ENCODE results near the gene MALSU1. TPM values are rescaled to one million over a fixed set of nuclear protein-coding genes. Genes with fewer than 3 reads are reported as not detected.
A peak's percentile ranks its signal among the peaks of the same experiment; 100 is the strongest.

MALSU1 gene
- total and polyA plus RNA-seq, 2 of the 13 experiments (the other 11 are each of a cell fraction or from before 2014, with no cell fraction given), result 72.0 to 141 TPM

- peak; percentile 59; the same call in 1 of the 2 replicates for TF ChIP-seq CBFB (CRISPR knock-in tag; IDR thresholded peaks at IDR 0.05)
- TF ChIP-seq SMARCE1 (IDR thresholded peaks at IDR 0.05; ENCODE audit: borderline replicate concordance), result no peak
- TF ChIP-seq CBX2 (IDR thresholded peaks at IDR 0.05; ENCODE audit: low read depth, low read length), result no peak
- 0 out of 2 replicates have a peak, but pooled peaks have one; percentile 44 for TF ChIP-seq CBX2 (CRISPR knock-in tag; IDR thresholded peaks at IDR 0.05; ENCODE audit: low read depth)
- peak; percentile 88 for TF ChIP-seq ELF1 (CRISPR knock-in tag; IDR thresholded peaks at IDR 0.05)
- TF ChIP-seq MEF2D (CRISPR knock-in tag; IDR thresholded peaks at IDR 0.05), result peak; percentile 41; the same call in 1 of the 2 replicates
- no peak for TF ChIP-seq NR3C1 (CRISPR knock-in tag; IDR thresholded peaks at IDR 0.05)
- TF ChIP-seq, protein P1, sequence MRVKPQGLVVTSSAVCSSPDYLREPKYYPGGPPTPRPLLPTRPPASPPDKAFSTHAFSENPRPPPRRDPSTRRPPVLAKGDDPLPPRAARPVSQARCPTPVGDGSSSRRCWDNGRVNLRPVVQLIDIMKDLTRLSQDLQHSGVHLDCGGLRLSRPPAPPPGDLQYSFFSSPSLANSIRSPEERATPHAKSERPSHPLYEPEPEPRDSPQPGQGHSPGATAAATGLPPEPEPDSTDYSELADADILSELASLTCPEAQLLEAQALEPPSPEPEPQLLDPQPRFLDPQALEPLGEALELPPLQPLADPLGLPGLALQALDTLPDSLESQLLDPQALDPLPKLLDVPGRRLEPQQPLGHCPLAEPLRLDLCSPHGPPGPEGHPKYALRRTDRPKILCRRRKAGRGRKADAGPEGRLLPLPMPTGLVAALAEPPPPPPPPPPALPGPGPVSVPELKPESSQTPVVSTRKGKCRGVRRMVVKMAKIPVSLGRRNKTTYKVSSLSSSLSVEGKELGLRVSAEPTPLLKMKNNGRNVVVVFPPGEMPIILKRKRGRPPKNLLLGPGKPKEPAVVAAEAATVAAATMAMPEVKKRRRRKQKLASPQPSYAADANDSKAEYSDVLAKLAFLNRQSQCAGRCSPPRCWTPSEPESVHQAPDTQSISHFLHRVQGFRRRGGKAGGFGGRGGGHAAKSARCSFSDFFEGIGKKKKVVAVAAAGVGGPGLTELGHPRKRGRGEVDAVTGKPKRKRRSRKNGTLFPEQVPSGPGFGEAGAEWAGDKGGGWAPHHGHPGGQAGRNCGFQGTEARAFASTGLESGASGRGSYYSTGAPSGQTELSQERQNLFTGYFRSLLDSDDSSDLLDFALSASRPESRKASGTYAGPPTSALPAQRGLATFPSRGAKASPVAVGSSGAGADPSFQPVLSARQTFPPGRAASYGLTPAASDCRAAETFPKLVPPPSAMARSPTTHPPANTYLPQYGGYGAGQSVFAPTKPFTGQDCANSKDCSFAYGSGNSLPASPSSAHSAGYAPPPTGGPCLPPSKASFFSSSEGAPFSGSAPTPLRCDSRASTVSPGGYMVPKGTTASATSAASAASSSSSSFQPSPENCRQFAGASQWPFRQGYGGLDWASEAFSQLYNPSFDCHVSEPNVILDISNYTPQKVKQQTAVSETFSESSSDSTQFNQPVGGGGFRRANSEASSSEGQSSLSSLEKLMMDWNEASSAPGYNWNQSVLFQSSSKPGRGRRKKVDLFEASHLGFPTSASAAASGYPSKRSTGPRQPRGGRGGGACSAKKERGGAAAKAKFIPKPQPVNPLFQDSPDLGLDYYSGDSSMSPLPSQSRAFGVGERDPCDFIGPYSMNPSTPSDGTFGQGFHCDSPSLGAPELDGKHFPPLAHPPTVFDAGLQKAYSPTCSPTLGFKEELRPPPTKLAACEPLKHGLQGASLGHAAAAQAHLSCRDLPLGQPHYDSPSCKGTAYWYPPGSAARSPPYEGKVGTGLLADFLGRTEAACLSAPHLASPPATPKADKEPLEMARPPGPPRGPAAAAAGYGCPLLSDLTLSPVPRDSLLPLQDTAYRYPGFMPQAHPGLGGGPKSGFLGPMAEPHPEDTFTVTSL (CRISPR knock-in tag; IDR thresholded peaks at IDR 0.05; ENCODE audit: borderline replicate concordance), result no peak
- TF ChIP-seq ARNTL (CRISPR knock-in tag; IDR thresholded peaks at IDR 0.05), result peak; percentile 25; the same call in 1 of the 2 replicates
- no peak for TF ChIP-seq HNF1A (IDR thresholded peaks at IDR 0.05; ENCODE audit: low read depth)
- peak; percentile 66; the same call in 1 of the 2 replicates for TF ChIP-seq HNF1A (CRISPR knock-in tag; IDR thresholded peaks at IDR 0.05; ENCODE audit: borderline replicate concordance)
- peak; percentile 85 for TF ChIP-seq ELF3 (CRISPR knock-in tag; IDR thresholded peaks at IDR 0.05)
- no peak for TF ChIP-seq SYNCRIP (IDR thresholded peaks at IDR 0.05; ENCODE audit: insufficient read depth, low read depth, low read length)
- TF ChIP-seq, protein P2, sequence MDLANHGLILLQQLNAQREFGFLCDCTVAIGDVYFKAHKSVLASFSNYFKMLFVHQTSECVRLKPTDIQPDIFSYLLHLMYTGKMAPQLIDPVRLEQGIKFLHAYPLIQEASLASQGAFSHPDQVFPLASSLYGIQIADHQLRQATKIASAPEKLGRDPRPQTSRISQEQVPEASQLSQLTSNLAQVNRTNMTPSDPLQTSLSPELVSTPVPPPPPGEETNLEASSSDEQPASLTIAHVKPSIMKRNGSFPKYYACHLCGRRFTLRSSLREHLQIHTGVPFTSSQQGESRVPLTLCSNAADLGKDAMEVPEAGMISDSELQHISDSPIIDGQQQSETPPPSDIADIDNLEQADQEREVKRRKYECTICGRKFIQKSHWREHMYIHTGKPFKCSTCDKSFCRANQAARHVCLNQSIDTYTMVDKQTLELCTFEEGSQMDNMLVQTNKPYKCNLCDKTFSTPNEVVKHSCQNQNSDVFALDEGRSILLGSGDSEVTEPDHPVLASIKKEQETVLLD (CRISPR knock-in tag; IDR thresholded peaks at IDR 0.05; ENCODE audit: low read depth), result no peak
- 0 out of 2 replicates have a peak, but pooled peaks have one; percentile 21 for TF ChIP-seq ZNF264 (CRISPR knock-in tag; IDR thresholded peaks at IDR 0.05)
- TF ChIP-seq HHEX (CRISPR knock-in tag; IDR thresholded peaks at IDR 0.05), result no peak
- peak; percentile 86; the same call in 1 of the 2 replicates for TF ChIP-seq HDAC2 (CRISPR knock-in tag; IDR thresholded peaks at IDR 0.05)
- no peak for TF ChIP-seq HOXA7 (CRISPR knock-in tag; IDR thresholded peaks at IDR 0.05)
- peak; percentile 84 for TF ChIP-seq POGZ (CRISPR knock-in tag; IDR thresholded peaks at IDR 0.05)
Measured at GRCh38 chr7:23298885-23299769, at the start of gene MALSU1 (continued).
